GM19397 (cell line): Measurements from ENCODE around the gene APLP1.
"Not testable (repeated sequence)": the region's sequence is repeated elsewhere in the genome, so short reads cannot be mapped to it uniquely, and the experiment has no call there.

Experiments used
- ATAC-seq: cut with Tn5 transposase; IDR thresholded peaks from one replicate; pipeline ENCODE4 v1.9.1; 2021; ENCODE audit warnings: mild to moderate bottlenecking, moderate library complexity; ENCODE audit not compliant: unreplicated experiment

APLP1 gene

GRCh38 chr19:35852029-35852780 is 16.2 kb upstream of the APLP1 start, which contains the start of gene NPHS1:
Gene NPHS1, minus strand, starts transcription at chr19:35852504. Its CDS starts 667 bp downstream, at chr19:35851837.
- ATAC-seq: no peak

- no peak for ATAC-seq
Observed at GRCh38 chr19:35853038-35853756, 15.2 kb upstream of the APLP1 start.

- ATAC-seq: no peak
Observed at GRCh38 chr19:35856546-35857149, 11.7 kb upstream of the APLP1 start, which contains the start of gene KIRREL2. Gene KIRREL2, plus strand, starts transcription at chr19:35856911. Its CDS starts 209 bp downstream, at chr19:35857120.

GRCh38 chr19:35858311-35858710 is 10.1 kb upstream of the APLP1 start:
- ATAC-seq: no peak

- no peak for ATAC-seq
Observed at GRCh38 chr19:35859414-35859813, 9.0 kb upstream of the APLP1 start.

GRCh38 chr19:35860436-35860817 is 7.9 kb upstream of the APLP1 start:
- no peak for ATAC-seq

- no peak for ATAC-seq
Observed at GRCh38 chr19:35860818-35861639, 7.3 kb upstream of the APLP1 start.

GRCh38 chr19:35861640-35862160 is 6.7 kb upstream of the APLP1 start:
- no peak for ATAC-seq

- no peak for ATAC-seq
Observed at GRCh38 chr19:35862528-35862927, 5.8 kb upstream of the APLP1 start.

- no peak for ATAC-seq
Observed at GRCh38 chr19:35863018-35863417, 5.4 kb upstream of the APLP1 start.

- ATAC-seq: no peak
Observed at GRCh38 chr19:35868823-35869326, 501 bp downstream of the APLP1 start.

GRCh38 chr19:35869327-35870123 is 1.2 kb downstream of the APLP1 start:
- no peak for ATAC-seq

- not testable (repeated sequence) for ATAC-seq
Observed at GRCh38 chr19:35870124-35870736, 1.9 kb downstream of the APLP1 start.

GRCh38 chr19:35870798-35871197 is 2.4 kb downstream of the APLP1 start:
- no peak for ATAC-seq

GRCh38 chr19:35871611-35872010 is 3.2 kb downstream of the APLP1 start:
- no peak for ATAC-seq

GRCh38 chr19:35872180-35872579 is 3.8 kb downstream of the APLP1 start:
- ATAC-seq: no peak

GRCh38 chr19:35874392-35874930 is 6.1 kb downstream of the APLP1 start:
- no peak for ATAC-seq

GRCh38 chr19:35879068-35879467 is 10.7 kb downstream of the APLP1 start:
- no peak for ATAC-seq

GRCh38 chr19:35879770-35880317 is 11.5 kb downstream of the APLP1 start:
- ATAC-seq: no peak
